GM18505 (cell line): ENCODE data around the gene HUS1B.

Source experiments
- ATAC-seq: cut with Tn5 transposase; IDR thresholded peaks from one replicate; pipeline ENCODE4 v1.9.1; 2021; ENCODE audit not compliant: unreplicated experiment
- POLR2A ChIP-seq: IDR thresholded peaks from 4 replicates; pipeline ENCODE4 v1.6.1; 2011; ENCODE audit warnings: borderline replicate concordance; ENCODE audit not compliant: insufficient read depth, insufficient read length; ENCODE audit errors: extremely low read depth

The HUS1B gene

GRCh38 chr6:628766-629165 is 28.1 kb downstream of the HUS1B start:
- no peak for TF ChIP-seq POLR2A
- ATAC-seq = no peak

DNA sequence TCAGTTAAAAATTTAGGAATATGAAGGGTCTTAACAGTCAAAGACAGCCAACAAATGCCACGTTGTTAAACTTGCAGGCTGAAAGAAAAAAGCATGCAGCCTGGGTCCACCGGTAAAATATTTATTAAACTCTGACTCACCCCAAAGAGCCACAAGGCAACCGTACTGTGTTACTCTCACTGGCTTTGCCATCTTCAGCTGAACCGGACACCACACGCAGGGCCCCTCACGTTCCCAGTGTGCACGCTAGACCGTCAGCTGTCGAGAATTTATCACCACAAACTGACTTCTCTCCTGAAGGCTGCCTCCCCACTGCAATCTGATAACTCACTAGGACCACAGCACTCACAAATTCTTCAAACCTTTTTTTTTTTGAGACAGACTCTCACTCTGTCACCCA is 30.7 kb downstream of the HUS1B start:
- no peak for ATAC-seq
- TF ChIP-seq POLR2A = no peak

DNA sequence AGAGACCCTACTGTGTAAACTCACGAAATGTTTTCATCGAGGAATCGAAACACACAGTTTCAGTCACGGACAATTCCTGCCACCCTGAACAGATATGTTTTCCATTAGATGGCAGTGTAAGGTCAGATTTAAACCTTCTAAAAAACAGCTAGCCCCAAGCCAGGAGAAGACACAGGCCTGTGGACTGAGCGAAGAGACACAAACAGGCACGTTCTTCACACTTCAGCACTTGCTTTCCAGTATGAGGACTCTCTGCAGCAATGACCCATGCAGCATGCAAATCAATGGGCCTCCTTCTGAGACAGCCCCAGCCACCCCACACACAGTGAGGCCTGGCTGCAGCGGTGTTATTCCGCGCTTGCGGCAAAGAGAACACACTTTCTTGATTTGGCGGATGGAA is 31.9 kb downstream of the HUS1B start:
- ATAC-seq = no peak
- TF ChIP-seq POLR2A = no peak

DNA sequence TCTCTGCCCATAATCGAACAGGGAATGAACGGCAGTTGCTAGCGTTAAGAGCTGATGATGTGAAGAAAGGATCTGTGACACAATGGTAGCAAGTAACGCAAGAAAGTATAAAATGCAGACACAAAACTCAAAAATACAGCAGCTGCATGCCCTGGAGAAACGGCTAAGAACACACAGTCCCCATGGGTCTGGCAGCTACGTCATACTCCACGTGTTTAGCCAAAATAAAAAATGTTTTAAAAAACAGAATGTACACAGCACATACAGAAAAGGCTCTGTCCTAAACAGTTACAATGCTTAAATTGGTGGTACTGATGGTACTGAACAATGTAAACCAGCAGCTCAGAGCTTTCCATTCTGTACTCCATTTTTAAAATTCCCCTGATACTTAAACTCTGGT is 34.4 kb downstream of the HUS1B start:
- TF ChIP-seq POLR2A = no peak
- ATAC-seq = no peak

DNA sequence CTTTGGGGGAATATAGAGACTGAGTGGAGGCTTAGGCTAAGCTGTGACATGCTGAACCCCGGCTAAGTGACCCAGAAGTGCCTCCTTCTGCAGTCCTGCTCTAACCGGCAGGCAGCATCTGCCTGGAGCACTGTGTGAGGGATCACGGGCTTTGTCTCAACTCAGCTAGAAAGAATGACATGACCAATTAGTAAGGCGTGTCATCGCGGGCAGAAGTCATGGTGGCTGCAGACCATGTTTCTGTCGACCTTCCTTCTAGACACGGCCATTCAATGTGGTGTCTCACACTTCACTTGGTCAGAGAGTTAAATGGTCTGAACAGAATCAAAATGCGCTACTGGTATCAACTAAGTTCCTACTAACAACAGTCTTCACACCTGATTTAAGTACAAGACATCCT is 35.0 kb downstream of the HUS1B start:
- ATAC-seq = no peak
- TF ChIP-seq POLR2A = no peak

- no peak for TF ChIP-seq POLR2A
- ATAC-seq = no peak
Observed at GRCh38 chr6:620950-621349, 36.0 kb downstream of the HUS1B start.

DNA sequence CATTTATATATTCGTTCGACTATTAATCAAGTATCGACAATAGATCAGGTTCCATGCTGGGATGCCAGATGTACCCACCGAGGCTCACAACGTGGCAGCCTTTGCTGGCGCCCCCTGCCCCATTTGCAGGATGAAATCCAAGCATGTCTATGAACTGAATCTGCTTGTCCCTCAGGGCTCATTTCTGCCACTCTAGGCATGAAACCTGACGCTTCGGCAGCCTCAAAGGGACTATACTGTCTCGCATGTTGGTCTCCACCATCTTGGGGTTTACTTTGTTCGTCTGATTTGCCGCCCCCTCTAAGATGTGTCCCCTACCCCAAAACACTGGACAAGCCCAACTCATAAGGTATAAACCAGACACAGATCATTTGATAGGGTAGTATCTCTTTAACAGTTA is 36.7 kb downstream of the HUS1B start:
- no peak for TF ChIP-seq POLR2A
- ATAC-seq = no peak

GRCh38 chr6:617456-618100 is 39.3 kb downstream of the HUS1B start:
- TF ChIP-seq POLR2A = no peak
- no peak for ATAC-seq

DNA sequence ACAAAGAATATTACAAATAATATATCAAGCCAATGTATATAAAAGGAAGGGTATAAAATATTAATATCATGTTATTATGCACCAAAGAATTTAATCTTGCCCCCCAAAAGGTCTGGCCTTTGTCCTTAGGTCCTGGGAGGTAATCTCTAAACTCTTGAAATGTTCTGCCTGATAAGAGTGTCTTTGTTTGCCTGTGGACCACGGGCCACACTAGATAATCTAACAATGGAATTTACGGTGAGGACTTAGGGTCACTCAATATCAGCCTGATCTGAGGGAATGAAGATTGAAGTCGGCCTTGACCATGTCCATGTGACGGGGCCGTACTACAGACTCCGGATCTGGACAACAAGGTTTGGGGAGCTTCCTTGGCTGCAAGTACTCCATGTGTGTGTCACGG is 42.9 kb downstream of the HUS1B start:
- no peak for ATAC-seq
- TF ChIP-seq POLR2A = no peak

DNA sequence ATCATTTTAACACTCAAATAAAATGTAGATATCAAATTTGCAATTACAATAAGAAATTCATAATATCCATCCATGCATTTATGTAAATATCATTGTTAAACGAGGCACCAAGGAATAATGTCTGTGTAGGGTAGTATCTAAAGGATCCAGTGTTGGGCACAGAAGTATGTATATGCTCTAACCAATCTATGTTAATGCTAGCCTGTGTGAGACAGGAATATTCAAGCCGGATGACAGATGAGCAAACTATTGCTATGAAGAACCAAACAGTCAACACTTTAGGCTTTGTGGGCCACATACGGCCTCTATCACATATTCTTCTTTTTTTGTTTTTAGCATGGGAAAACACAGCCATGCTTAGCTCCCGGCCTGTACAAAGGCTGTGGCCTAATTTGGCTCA is 45.0 kb downstream of the HUS1B start:
- ATAC-seq = no peak
- no peak for TF ChIP-seq POLR2A

DNA sequence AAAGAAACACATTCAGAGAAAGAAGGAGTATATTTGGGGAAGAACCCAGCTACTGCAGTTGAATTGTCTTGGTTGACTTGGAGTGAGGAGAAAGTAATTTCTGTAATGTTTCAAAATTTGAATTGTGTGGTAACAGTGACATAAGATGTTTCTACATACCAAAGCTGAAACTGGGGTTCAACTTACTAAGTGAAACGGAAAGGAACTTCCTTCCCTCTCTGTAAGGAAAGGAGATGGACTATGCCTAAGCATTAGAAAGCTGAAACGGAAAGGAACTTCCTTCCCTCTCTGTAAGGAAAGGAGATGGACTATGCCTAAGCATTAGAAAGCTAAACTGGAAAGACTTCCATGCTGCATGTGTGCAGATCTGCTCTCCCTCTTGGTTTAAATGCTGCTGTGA is 46.0 kb downstream of the HUS1B start:
- TF ChIP-seq POLR2A = no peak

DNA sequence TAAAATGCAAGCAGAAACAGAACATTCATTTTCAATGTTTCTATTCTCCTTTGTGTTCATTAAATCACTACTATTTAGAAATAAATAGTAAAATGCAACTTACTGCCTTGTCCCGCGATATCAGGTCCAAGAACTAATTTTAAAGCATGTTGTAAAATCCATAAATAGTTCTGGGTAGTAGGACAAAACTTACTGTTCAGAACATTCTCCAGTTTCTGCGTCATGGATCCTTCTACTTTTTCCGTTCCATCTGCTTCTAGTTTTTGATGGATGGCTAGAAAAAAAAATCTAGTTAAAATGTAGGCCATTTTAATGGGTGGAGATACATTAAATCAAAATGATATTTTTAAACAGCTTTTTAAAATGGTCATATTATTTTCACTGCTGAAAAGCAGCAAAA is 47.0 kb downstream of the HUS1B start:
- ATAC-seq = no peak

More for the DNA sequence above, 46.0 kb downstream of the HUS1B start:
- no peak for ATAC-seq

DNA sequence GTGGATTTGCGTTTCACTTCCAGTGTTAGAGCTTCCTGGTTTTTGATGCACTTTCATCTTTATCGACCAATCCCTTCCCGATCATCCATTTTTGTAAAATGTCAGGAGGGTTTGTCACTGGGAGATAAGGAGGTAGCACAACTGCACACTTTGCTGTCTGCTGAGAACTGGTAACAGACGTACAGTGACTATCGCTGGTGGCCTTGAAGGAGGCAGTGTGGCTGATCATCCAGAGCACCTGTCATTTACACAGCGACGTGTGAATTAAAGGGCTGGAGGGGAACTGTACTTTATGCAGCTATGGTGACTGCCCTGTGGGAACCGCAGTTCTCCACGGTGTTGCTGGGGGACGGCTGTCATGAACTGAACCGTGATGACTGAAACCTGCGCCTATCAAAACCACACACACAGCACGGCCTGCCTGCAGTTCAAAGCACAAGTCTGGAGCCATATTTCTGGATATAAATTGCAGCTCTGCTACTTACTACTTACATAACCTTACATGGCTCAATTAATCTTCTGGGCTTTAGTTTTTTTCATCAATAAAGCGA is 50.0 kb downstream of the HUS1B start:
- TF ChIP-seq POLR2A = no peak
- ATAC-seq = no peak

More for the DNA sequence above, 47.0 kb downstream of the HUS1B start:
- no peak for TF ChIP-seq POLR2A
